ENCODE data around the gene REEP3. TPM values are rescaled to one million over a fixed set of nuclear protein-coding genes. Genes with fewer than 3 reads are reported as not detected.

The REEP3 gene
- total and polyA plus RNA-seq, 2 of the 8 experiments (the other 6 are each of a cell fraction or from before 2014, with no cell fraction given) = 5.8 to 31.5 TPM

- TF ChIP-seq CHD7 (IDR thresholded peaks at IDR 0.05; ENCODE audit: insufficient replicate concordance, low read length) (no peak), EZH2 (IDR thresholded peaks at IDR 0.05; ENCODE audit: low read depth, low read length, severe bottlenecking) (no peak), TEAD4 (IDR thresholded peaks at IDR 0.05; ENCODE audit: low read depth, low read length) (no peak), RBBP5 (IDR thresholded peaks at IDR 0.05; ENCODE audit: borderline replicate concordance, low read depth, low read length) (no peak), CHD1 (IDR thresholded peaks at IDR 0.05; ENCODE audit: low read depth, low read length) (no peak), SUZ12 (IDR thresholded peaks at IDR 0.05; ENCODE audit: low read length) (no peak), CREB1 (IDR thresholded peaks at IDR 0.05) (no peak), HDAC2 (IDR thresholded peaks at IDR 0.05; ENCODE audit: borderline replicate concordance in 1 of 2, low read depth in 2 of 2, low read length in 2 of 2) (no peak)
Measured at GRCh38 chr10:63525021-63525420, 3.8 kb downstream of the REEP3 start (continued).

All from H1 (cell line).